Measurements from ENCODE around the gene MAP2K1.
"Not testable (repeated sequence)": the region's sequence is repeated elsewhere in the genome, so short reads cannot be mapped to it uniquely, and the experiment has no call there.

The MAP2K1 gene
- total RNA-seq: 76.0 to 104 reads per million in 2 donors

- peak; percentile 98 for DNase-seq
Measured at GRCh38 chr15:66386204-66387123, at the start of gene MAP2K1. TSS of gene MAP2K1 (plus strand) at chr15:66386912. CDS start at chr15:66387348, 436 bp downstream.

- DNase-seq: not testable (repeated sequence)
Measured at GRCh38 chr15:66348530-66348929, 38.2 kb upstream of the MAP2K1 start.

GRCh38 chr15:66356077-66356358, 30.7 kb upstream of the MAP2K1 start:
- no peak for DNase-seq

- DNase-seq: peak; percentile 91
Measured at GRCh38 chr15:66356359-66357236, 30.1 kb upstream of the MAP2K1 start, which contains the start of gene TIPIN. TSS of gene TIPIN (minus strand) at chr15:66356685. CDS start at chr15:66352947, 3,738 bp downstream.

- DNase-seq: no peak
Measured at GRCh38 chr15:66359740-66360139, 27.0 kb upstream of the MAP2K1 start.

GRCh38 chr15:66361745-66362460, 24.8 kb upstream of the MAP2K1 start:
- not testable (repeated sequence) for DNase-seq

- no peak for DNase-seq
Measured at GRCh38 chr15:66362776-66363175, 23.9 kb upstream of the MAP2K1 start.

GRCh38 chr15:66364944-66365528, 21.7 kb upstream of the MAP2K1 start:
- DNase-seq: no peak

GRCh38 chr15:66369773-66370651, 16.7 kb upstream of the MAP2K1 start:
- DNase-seq: no peak

- no peak for DNase-seq
Measured at GRCh38 chr15:66374179-66374578, 12.5 kb upstream of the MAP2K1 start.

- no peak for DNase-seq
Measured at GRCh38 chr15:66378814-66379430, 7.8 kb upstream of the MAP2K1 start.

GRCh38 chr15:66381376-66381775, 5.3 kb upstream of the MAP2K1 start:
- not testable (repeated sequence) for DNase-seq

GRCh38 chr15:66387163-66388042, 691 bp downstream of the MAP2K1 start:
- peak; percentile 50 for DNase-seq

GRCh38 chr15:66388043-66388363, 1.3 kb downstream of the MAP2K1 start:
- no peak for DNase-seq

GRCh38 chr15:66388576-66388975, 1.9 kb downstream of the MAP2K1 start:
- no peak for DNase-seq

- no peak for DNase-seq
Measured at GRCh38 chr15:66389098-66389858, 2.6 kb downstream of the MAP2K1 start.

GRCh38 chr15:66389859-66390381, 3.2 kb downstream of the MAP2K1 start:
- no peak for DNase-seq

- no peak for DNase-seq
Measured at GRCh38 chr15:66390678-66391077, 4.0 kb downstream of the MAP2K1 start.

- DNase-seq: not testable (repeated sequence)
Measured at GRCh38 chr15:66393037-66393436, 6.3 kb downstream of the MAP2K1 start.
